Stimulated activated CD8-positive, alpha-beta memory T cell treated with anti-CD3 and anti-CD28 coated beads, Interleukin-15, amount 100 ng/mL, for 4 hours (primary cell): ENCODE measurements around the gene CAMK2A.

ENCODE experiments used
- DNase-seq, 2 donors: peaks; one replicate each; pipeline ENCODE4 v3.0.0-alpha.2; 2020; ENCODE audit warnings: low read depth in 2 of 2

Gene CAMK2A

DNA sequence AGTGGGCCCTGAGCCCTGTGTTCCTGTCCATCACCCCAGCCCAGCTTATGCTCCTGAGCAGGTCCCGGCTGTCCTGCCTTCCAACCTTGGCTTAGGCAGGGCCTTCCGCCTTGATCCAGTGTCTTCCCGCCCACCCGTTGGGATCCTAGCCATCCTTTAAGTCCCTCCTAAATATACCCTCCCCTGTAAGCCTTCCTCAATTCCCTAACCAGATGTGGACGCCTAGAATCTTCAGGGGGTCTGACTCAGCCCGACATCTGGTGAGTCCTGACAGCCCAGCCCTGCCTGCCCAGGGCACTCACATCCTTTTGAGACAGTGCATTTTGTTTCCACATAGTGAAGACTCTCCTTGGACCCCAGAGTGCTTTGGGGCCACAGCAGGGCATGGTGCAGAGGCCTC is 76.0 kb downstream of the CAMK2A start:
- no peak for DNase-seq

DNA sequence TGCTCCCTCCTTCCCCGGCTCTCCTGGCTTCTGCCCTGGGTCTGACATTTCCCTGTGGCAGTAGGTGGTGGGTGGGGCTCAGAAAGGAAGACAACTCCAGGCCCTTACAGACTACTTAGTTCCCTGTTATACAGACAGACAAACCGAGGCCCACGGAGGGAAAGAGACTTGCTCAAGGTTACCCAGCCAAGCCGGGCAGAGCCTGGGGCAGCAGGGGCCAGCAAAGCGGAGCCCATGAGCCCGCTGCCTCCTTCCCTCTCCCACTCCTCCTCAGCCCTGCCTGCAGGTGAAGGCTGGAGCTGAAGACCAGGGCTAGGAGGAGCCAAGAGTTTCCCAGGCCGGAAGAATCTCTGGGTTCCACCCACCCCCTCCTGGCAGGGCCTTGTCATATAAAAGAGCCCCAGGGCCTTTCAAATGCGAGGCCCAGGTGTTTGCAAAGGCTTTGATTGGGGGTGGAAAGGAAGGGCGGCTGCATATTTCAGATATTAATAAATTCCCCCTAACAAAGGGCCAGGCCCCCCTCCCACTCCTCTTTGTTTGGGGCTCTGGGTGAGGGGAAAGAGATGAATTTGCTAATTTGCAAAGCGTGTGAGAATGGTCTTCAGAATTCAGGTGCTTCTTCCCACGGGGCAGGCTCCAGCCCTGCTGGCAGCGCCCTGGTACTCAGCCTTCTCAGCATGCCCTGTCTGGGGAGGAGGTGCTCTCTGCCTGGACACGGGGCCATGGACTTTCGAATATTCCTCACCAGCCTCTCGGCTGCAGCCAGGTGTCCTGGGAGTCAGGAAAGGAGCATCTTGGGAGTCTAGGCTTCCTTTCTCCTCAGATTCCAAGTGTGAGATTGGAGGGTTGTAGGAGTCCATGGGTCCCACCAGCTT is 78.2 kb downstream of the CAMK2A start:
- no peak for DNase-seq

DNA sequence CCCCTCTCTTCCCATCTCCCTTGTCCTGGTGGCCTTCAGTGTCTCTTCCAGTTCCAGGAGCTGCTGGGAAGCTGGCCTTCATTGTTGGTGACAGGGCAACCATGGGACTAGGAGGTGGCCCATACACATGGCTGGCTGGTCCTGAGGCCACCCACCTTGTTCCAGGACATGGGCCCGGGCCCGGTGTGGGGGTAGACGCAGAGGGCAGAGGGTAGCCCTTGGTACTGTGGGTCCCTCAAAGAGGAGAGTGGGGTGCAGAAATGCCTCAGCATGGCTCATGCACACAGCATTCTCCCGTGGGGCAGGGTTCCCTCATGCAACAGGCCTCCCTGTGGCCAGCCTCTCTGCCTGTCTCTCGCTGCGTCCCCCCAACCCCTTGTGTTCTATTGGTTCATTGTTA is 78.9 kb downstream of the CAMK2A start:
- no peak for DNase-seq

DNA sequence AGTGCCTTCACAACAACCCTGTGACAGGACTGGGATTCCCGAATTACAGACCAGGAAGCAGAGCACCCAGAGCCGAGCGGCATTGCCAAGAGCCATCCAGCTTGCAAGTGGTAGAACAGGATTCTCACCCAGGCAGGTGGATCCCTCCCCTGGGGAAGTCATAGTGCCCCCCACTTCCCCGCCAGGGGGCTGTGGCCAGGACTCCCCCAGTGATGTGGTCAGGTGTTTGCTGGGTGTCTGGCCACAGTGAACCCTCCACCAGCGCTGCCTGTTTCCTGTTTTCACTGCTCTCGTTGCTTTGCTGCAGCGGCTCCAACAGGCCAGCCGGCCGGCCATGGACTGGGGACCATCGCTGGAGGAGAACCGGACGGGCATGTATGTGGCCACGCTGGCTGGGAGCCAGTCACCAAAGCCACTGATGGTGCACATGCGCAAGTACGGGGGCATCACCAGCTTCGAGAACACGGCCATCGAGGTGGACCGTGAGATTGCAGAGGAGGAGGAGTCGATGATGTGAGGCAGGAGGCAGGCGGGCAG is 80.4 kb downstream of the CAMK2A start:
- DNase-seq, result no peak

DNA sequence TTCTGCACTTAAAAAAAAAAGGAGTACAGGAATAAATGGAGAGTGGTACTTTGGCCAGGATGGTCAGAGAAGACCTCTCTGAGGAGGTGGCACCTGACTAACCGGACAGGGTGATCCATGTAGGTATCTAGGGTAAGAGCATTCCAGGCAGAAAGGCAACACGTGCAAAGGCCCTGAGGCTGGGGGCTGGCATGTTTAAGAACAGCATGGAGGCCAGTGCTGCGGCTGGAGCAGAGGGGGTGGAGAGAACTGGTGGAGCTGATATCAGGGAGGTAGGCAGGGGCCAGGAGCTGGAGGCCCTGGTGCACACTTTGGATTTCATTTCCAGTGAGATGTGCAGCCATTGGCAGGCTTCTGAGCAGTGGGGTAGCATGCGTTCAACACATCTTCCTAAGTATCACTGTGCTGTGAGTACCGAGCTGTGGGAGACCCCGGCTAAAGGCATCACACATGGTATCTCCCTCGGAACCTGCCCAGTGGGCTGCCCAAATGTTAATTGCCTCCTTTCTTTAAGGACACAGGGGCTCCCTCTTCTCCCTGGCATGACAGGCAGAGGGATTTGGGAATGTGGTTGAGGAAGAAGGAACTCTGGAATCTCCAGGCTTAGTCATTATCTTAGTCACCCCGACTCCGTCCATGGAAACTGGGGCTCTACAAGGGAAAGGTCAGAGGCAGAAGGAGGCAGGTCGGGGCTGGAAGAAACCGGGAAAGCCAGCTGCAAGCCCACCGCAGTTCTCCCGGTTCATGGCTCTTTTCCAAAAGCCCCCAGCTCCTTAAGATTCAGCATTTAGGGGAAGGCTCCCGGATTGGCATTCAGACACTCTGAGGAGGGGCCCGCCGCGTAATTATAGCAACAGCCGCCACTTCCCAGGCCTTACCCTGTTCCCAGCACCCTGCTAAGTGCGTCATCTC is 81.1 kb downstream of the CAMK2A start:
- no peak for DNase-seq

DNA sequence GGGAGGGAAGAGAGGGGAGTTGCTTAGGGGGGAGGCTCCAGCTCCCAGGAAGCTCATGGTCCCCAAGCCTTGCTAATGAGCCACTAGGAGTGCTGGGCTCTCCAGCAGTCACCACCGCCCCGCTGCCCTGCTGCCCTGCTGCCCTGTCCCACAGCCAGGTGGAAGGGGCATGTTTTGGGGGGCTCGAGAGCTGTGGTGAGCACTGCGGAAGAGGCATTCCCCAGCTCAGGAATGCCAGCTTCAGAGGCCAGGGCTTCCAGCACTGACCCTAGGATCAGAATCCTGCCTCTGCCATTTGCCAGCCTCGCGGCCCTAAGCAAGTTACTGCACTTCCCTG is 82.8 kb downstream of the CAMK2A start:
- no peak for DNase-seq

DNA sequence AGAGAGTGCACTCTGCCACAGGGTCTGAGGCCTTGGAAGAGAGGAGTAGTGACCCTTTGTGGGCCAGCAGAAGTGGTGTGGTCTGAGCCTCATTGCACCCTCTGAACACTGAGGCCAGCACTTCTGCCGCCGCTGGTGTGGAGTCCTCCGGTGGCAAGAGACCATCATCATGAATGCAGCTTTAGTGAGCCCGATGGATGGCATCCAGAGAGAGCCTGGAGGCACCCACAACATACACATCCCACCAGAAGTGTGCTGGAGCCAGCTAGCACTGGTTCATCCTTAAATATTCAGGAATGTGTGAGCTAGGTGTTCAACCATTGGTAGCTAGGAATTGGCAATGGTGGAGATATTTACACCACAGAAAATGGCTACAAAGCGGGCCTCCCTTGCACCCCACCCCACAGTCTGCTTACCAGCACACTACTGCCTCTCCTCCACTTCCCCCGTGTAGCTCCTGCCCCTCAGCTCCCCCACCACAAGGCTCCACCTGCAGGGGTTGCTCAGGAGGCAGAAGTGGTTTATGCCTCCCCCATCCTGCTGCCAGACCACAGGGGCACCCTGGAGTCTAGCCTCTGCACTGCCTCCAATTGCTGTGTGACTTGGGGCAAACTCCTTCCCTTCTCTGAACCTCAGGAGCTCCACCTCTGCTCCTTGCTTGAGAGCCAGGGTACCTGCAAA is 83.3 kb downstream of the CAMK2A start:
- no peak for DNase-seq

DNA sequence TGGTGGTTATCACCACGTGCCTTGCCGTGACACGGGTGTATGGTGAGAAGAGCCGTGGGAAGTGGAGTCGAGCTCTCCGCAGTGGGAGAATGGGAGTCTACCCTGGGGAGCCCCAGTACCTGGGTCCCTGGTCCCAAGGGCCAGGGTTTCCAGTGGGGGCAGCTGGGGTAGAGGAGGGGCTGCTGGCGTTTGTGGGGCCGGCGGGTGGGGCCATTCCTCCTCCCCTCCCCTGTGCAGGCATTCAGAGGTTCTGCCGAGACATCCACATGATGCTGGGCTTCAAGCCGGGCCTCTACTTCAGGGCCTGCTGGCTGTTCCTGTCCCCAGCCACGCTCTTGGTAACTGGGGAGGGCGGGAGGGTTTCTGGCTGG is 85.0 kb downstream of the CAMK2A start:
- DNase-seq, result no peak

DNA sequence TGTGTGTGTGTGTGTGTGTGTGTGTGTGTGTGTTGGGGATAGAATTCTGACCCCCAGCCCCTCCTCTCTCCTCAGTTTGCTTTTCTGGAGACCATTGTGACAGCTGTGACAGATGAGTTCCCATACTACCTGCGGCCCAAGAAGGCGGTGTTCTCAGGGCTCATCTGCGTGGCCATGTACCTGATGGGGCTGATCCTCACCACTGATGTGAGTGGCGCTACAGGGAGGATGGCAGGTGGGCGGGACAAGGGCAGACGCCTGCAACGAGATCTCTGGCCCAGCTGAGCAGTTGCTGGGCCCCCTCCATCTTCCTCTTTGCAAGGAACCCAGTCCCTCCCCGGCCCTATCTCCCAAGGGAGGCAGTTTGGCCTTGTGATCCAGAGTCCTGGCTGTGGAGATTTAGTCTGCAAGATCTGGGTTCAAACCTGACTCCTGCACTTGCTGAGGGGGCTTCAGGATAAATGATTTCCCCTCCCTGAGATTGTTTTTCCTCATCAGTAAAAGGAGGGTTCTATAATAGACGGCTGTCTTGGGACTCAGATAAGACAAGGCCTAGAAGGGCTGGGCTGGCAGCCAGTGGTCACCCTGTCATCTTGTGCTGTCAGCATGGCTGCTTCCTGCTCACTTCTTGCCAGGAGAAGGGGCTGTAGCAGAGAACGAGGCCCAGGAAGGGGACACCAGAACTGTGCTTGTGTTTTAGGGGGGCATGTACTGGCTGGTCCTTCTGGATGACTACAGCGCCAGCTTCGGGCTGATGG is 85.6 kb downstream of the CAMK2A start:
- no peak for DNase-seq

DNA sequence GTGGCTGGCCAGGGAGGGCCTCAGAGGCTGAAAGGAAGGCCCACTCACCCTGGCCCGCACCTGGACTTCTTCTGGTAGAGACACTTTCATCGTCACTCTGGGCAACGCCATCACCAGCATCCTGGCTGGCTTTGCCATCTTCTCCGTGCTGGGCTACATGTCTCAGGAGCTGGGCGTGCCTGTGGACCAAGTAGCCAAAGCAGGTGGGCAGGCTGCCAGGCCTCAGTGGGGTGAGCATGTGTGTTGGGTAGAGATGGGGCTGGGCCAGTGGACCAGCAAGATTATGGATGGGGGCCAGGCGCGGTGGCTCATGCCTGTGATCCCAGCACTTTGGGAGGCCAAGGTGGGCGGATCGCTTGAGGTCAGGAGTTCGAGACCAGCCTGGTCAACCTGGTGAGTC is 87.1 kb downstream of the CAMK2A start:
- DNase-seq, result no peak

DNA sequence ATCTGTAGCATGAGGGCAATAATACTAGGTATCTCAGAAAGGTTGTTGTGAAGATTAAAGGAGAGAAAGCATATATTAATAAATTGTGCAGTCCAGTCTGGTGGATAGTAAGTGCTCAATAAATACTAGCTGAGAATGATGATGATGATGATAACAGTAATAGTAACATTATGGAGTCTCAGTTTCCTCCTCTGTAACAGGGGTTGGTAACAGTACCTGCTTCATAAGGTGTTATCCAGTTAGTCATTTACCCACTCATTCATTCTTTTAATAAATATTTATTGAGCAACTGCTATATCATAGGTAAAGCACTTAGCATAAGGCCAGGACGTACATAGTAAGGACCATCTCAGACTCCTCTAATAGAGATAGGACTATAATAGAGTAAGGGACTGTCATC is 92.1 kb downstream of the CAMK2A start:
- no peak for DNase-seq

DNA sequence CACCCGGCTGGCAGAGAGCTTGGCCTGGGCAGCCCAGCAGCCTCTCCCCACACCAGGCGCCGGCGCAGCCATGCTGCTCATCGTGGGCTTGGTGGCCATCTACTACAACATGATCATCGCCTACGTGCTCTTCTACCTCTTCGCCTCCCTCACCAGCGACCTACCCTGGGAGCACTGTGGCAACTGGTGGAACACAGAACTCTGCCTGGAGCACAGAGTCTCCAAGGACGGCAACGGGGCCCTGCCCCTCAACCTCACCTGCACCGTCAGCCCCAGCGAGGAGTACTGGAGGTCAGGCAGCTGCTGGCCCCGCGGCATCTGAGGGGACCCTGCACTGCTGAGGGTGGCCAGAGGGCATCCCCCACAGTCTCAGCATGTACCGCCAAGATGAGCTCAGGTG is 92.6 kb downstream of the CAMK2A start:
- DNase-seq, result no peak

DNA sequence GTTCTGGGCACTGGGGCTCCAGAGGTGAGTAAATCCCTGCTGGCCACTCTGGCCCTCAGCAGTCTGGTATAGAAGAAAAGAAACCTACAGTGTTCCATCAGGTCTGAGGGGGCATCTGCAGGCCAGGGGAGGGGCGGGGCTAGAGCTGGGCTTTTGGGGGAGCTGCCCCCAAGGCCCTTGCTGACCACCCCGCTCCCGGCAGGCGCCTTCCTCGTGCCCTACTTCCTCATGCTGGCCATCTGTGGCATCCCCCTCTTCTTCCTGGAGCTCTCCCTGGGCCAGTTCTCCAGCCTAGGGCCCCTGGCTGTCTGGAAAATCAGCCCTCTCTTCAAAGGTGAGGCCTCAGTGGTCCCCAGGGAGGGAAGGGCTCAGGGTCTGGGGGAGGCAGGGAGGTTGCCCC is 93.1 kb downstream of the CAMK2A start:
- DNase-seq, result no peak

DNA sequence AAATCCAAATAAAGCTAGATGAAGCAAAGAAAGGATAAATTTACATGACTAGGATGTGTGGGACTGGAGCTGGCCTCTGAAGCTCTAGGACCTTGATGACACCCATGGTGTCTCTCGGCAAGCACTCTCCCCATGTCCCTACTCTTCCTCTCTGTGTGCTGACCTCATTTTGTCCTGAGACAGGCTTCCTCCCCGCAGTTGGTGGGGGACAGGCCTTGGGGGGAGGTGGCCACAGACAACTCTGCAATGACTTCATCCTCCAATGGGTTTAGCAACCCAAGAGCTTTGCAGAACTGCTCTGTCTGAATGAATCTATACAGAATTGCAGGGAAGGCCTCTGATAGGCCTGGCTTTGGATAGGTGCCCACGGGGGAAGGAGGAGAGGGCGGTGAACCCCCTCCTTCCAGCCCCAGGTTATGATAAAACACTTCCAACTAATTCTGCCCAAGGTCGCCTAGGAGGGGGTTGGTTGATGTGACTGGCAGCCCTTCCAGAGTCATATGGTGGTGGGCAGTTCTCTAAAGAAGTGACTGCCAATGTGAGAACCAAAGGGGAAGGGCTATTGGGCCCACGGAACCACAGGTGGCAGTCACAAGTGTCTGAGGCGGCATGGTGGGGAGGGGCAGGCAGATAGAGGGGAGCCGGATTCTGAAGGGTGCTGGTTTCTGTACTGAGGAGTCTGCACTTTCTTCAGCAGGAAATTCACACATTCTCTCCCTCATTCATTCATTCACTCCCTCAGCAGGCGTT is 93.7 kb downstream of the CAMK2A start:
- no peak for DNase-seq

DNA sequence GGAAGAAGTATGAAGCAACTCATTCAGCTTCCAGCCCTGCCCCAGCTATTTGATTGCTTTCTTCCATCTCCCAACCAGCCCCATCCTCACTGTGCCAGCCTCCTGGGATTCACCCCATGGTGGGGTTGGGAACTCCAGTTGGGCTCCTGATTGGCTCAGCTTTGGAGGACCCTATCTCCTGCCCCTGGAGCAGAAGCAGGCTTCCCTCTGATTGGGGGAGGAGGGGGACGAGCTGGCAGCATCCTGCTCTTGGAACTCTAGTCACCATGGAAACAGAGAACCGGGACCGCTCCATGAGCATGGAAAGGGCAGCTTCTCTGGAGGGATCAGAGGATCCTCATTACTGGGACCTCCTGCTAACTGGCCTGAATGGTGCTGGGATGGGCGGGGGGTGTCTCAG is 97.1 kb downstream of the CAMK2A start:
- DNase-seq, result no peak

DNA sequence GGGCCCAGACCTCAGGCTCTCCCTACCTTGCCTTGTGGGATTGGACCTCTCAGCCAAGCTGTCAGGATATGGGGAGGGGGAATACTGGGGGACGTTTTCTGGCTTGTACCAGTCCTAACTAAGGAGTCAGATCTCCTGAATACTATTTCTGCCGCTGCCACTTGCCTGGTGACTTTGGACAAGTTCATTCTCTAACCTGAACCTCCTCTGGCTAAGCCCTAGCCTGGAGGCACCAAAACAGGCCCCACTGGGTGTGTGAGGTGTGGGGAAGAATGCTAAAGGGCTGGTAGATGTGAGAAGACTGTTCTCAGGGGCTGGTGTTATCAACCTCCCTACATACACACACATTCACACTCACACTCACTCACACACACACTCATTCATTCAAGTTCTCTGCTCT is 98.6 kb downstream of the CAMK2A start:
- DNase-seq, result no peak

DNA sequence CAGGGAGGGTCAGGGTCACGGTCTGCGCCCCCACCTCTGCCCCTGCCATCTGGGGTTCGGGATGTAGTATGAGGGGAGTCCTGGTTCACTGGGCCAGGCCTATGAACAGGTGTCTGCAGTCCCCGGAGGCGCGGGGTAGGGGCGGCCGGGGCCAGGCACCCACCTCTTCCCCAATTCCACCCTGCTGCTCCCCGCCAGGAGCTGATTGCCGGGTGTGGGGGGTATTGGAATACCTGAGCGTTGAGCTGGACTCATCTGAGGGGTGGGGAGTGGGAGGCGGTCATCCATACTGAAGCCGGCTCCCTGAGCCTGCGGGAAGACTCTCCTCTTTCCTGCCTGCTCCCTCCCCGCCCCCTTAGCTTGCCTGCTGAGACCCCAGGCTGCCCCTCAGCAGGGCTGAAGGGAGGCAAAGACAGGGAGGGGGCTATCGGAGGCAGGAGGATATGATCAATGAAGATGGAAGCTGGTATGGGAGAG is 99.0 kb downstream of the CAMK2A start:
- no peak for DNase-seq

DNA sequence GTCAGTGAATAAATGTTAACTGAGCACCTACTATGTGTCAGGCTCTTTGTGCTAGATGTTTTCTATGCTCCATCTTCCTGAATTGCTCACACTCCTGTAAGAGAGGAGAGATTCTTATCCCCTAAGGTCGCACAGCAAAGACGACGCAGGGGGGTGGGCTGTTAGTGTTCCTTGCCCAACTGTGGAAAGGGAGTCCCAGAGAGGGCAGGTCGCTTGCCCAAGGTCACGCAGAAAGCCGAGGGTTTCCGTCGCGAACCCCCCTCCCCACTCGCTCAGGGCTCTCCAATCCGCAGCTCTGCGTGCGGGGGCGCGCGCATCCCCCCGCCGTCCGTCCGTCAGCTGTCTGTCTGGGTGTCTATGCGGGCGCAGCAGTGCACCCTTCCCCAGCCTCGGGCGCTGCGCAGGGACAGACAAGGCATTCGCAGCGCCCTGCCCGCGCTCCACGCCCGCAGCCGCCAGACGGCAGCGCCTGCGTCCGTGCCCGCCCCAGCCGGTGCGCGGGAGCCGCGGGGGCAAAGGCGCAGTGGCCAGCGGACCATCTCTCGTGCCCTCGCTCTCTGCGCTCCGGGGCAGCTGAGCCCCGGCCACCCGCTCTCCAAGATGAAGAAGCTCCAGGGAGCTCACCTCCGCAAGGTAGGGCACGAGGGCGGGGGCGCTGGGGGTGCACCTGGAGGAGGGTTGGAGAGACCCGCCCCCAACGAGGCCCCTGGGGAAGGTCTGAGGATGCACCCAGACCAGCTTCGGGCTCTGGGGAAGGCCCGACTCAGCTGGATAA is 99.7 kb downstream of the CAMK2A start, which contains the start of gene SLC6A7:
TSS of gene SLC6A7 (plus strand) at position 335 of the 775 bp plus-strand sequence. CDS start at position 601, 266 bp downstream.
- no peak for DNase-seq

DNA sequence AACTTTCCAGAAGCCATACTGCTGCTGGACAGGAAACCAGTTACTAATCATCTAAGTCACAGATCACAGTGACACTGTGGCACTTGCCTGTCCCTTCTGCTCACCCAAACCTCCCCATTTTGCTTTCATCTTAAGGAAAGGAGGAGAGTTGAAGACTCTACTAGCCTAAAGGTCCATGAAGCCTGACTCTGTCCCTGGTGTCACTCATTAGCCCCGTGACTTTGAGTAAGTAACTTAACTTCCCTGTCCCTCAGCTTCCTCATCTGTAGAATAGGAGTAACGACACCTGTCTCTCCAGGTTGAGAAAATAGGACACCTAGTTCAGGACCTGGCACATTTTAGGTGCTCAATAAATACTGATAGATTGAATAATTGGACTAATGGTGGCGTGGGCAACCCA is 100.2 kb downstream of the CAMK2A start:
- DNase-seq, result no peak
